Measurements from ENCODE around the gene CALHM3.
A peak's percentile ranks its signal among the peaks of the same experiment; 100 is the strongest.
"Not testable (repeated sequence)": the region's sequence is repeated elsewhere in the genome, so short reads cannot be mapped to it uniquely, and the experiment has no call there.

The CALHM3 gene

GRCh38 chr10:103479135-103479534 lies at the start of gene CALHM3:
Gene CALHM3, minus strand, starts transcription at chr10:103479240. Its CDS starts 208 bp downstream, at chr10:103479032.
- no peak for DNase-seq

- no peak for DNase-seq
Measured at GRCh38 chr10:103528549-103528948, 49.5 kb upstream of the CALHM3 start.

- not testable (repeated sequence) for DNase-seq
Measured at GRCh38 chr10:103527476-103527875, 48.4 kb upstream of the CALHM3 start.

GRCh38 chr10:103525901-103526300 lies 46.9 kb upstream of the CALHM3 start:
- DNase-seq: no peak

- no peak for DNase-seq
Measured at GRCh38 chr10:103523683-103524082, 44.6 kb upstream of the CALHM3 start.

- DNase-seq: not testable (repeated sequence)
Measured at GRCh38 chr10:103522006-103522405, 43.0 kb upstream of the CALHM3 start.

- no peak for DNase-seq
Measured at GRCh38 chr10:103519798-103520197, 40.8 kb upstream of the CALHM3 start.

GRCh38 chr10:103517234-103518085 lies 38.4 kb upstream of the CALHM3 start:
- DNase-seq: no peak

GRCh38 chr10:103514244-103514643 lies 35.2 kb upstream of the CALHM3 start:
- DNase-seq: no peak

- DNase-seq: no peak
Measured at GRCh38 chr10:103513380-103514060, 34.5 kb upstream of the CALHM3 start.

GRCh38 chr10:103512591-103513379 lies 33.7 kb upstream of the CALHM3 start:
- DNase-seq: no peak

GRCh38 chr10:103512166-103512565 lies 33.1 kb upstream of the CALHM3 start:
- no peak for DNase-seq

- DNase-seq: no peak
Measured at GRCh38 chr10:103510791-103511752, 32.0 kb upstream of the CALHM3 start.

GRCh38 chr10:103510046-103510685 lies 31.1 kb upstream of the CALHM3 start:
- no peak for DNase-seq

- DNase-seq: peak; percentile 54
Measured at GRCh38 chr10:103507235-103508191, 28.5 kb upstream of the CALHM3 start.

- no peak for DNase-seq
Measured at GRCh38 chr10:103506061-103506460, 27.0 kb upstream of the CALHM3 start.

GRCh38 chr10:103504181-103504783 lies 25.2 kb upstream of the CALHM3 start:
- no peak for DNase-seq

GRCh38 chr10:103503777-103504176 lies 24.7 kb upstream of the CALHM3 start:
- not testable (repeated sequence) for DNase-seq

- no peak for DNase-seq
Measured at GRCh38 chr10:103502849-103503660, 24.0 kb upstream of the CALHM3 start.
